ENCODE data around the gene KLHL29. TPM values are rescaled to one million over a fixed set of nuclear protein-coding genes. Genes with fewer than 3 reads are reported as not detected.

The KLHL29 gene
- total and polyA plus RNA-seq, 4 donors, result 0.29 to 2.3 (median 0.68) TPM

GRCh38 chr2:23588508-23589201 lies 203.7 kb downstream of the KLHL29 start:
- no peaks in the 10 kb centered on the region for H3K36me3 ChIP-seq (ENCODE audit: control insufficient read depth in 4 of 4, insufficient read depth in 3 of 4, low read depth in 1 of 4, low read length in 3 of 4)
- no peak for TF ChIP-seq EGR1 (IDR thresholded peaks at IDR 0.05; ENCODE audit: low read depth in 2 of 2)
- TF ChIP-seq SP1 (IDR thresholded peaks at IDR 0.05), result no peak
- TF ChIP-seq YY1 (IDR thresholded peaks at IDR 0.05), result no peak
- no peak for TF ChIP-seq ATF3 (IDR thresholded peaks at IDR 0.05)
- no peak for TF ChIP-seq HNF4G (IDR thresholded peaks at IDR 0.05)
- no peak for TF ChIP-seq CTCF (IDR thresholded peaks at IDR 0.05; ENCODE audit: low read depth, low read length, missing input control)
- TF ChIP-seq GABPA (IDR thresholded peaks at IDR 0.05 in 1 of 2, conservative IDR thresholded peaks at IDR 0.05 in 1 of 2), result no peak
- no peak for TF ChIP-seq MAX (IDR thresholded peaks at IDR 0.05)
- TF ChIP-seq TAF1 (conservative IDR thresholded peaks at IDR 0.05), result no peak
- TF ChIP-seq NR2F2 (IDR thresholded peaks at IDR 0.05), result no peak
- TF ChIP-seq RAD21 (IDR thresholded peaks at IDR 0.05), result no peak
- H3K4me1 ChIP-seq (ENCODE audit: control insufficient read depth in 4 of 4, insufficient read depth in 4 of 4, low read length in 3 of 4), result no peaks in the 10 kb centered on the region
- no peaks in the 10 kb centered on the region for H3K9me3 ChIP-seq (ENCODE audit: control insufficient read depth in 4 of 4, low read length in 3 of 4)
- H3K9ac ChIP-seq (ENCODE audit: low read depth in 1 of 2, low read length in 2 of 2), result no peak overlapping the region
- no peak overlapping the region for H3K27ac ChIP-seq (ENCODE audit: low read depth in 1 of 2, low read length in 2 of 2)
- no peak overlapping the region for H3K4me3 ChIP-seq (ENCODE audit: low read depth in 1 of 3, low read length in 3 of 3)
- DNase-seq (ENCODE audit: low spot score), result no peak
- no peaks in the 10 kb centered on the region for H3K27me3 ChIP-seq (ENCODE audit: control insufficient read depth in 4 of 4, insufficient read depth in 4 of 4, low read length in 3 of 4)
- 89% methylated on average over 18 of the region's 18 CpGs for WGBS

GRCh38 chr2:23589220-23589647 lies 204.3 kb downstream of the KLHL29 start:
- Histone ChIP-seq H3K4me3 (ENCODE audit: low read depth in 1 of 3, low read length in 3 of 3) (no peak overlapping the region), H3K4me1 (ENCODE audit: control insufficient read depth in 4 of 4, insufficient read depth in 4 of 4, low read length in 3 of 4) (no peaks in the 10 kb centered on the region), H3K9me3 (ENCODE audit: control insufficient read depth in 4 of 4, low read length in 3 of 4) (no peaks in the 10 kb centered on the region), H3K9ac (ENCODE audit: low read depth in 1 of 2, low read length in 2 of 2) (no peak overlapping the region), H3K27me3 (ENCODE audit: control insufficient read depth in 4 of 4, insufficient read depth in 4 of 4, low read length in 3 of 4) (no peaks in the 10 kb centered on the region), H3K27ac (ENCODE audit: low read depth in 1 of 2, low read length in 2 of 2) (no peak overlapping the region), H3K36me3 (ENCODE audit: control insufficient read depth in 4 of 4, insufficient read depth in 3 of 4, low read depth in 1 of 4, low read length in 3 of 4) (no peaks in the 10 kb centered on the region)
- WGBS, result 91% methylated on average over 9 of the region's 9 CpGs
- no peak for DNase-seq (ENCODE audit: low spot score)
- no peak for TF ChIP-seq HNF4A (conservative IDR thresholded peaks at IDR 0.05)
- TF ChIP-seq TAF1 (conservative IDR thresholded peaks at IDR 0.05), result no peak
- no peak for TF ChIP-seq MAX (IDR thresholded peaks at IDR 0.05)
- no peak for TF ChIP-seq RXRA (IDR thresholded peaks at IDR 0.05)
- no peak for TF ChIP-seq FOXA1 (IDR thresholded peaks at IDR 0.05)
- no peak for TF ChIP-seq FOXA2 (IDR thresholded peaks at IDR 0.05)
- TF ChIP-seq GABPA (IDR thresholded peaks at IDR 0.05 in 1 of 2, conservative IDR thresholded peaks at IDR 0.05 in 1 of 2), result no peak
- TF ChIP-seq RAD21 (IDR thresholded peaks at IDR 0.05), result no peak
- no peak for TF ChIP-seq SP1 (IDR thresholded peaks at IDR 0.05)
- no peak for TF ChIP-seq EGR1 (IDR thresholded peaks at IDR 0.05; ENCODE audit: low read depth in 2 of 2)
- no peak for TF ChIP-seq ATF3 (IDR thresholded peaks at IDR 0.05)

- Histone ChIP-seq H3K4me3 (ENCODE audit: low read depth in 1 of 3, low read length in 3 of 3) (no peak overlapping the region), H3K4me1 (ENCODE audit: control insufficient read depth in 4 of 4, insufficient read depth in 4 of 4, low read length in 3 of 4) (no peaks in the 10 kb centered on the region), H3K27me3 (ENCODE audit: control insufficient read depth in 4 of 4, insufficient read depth in 4 of 4, low read length in 3 of 4) (no peaks in the 10 kb centered on the region), H3K9ac (ENCODE audit: low read depth in 1 of 2, low read length in 2 of 2) (no peak overlapping the region), H3K36me3 (ENCODE audit: control insufficient read depth in 4 of 4, insufficient read depth in 3 of 4, low read depth in 1 of 4, low read length in 3 of 4) (no peaks in the 10 kb centered on the region), H3K27ac (ENCODE audit: low read depth in 1 of 2, low read length in 2 of 2) (no peak overlapping the region), H3K9me3 (ENCODE audit: control insufficient read depth in 4 of 4, low read length in 3 of 4) (no peaks in the 10 kb centered on the region)
- TF ChIP-seq NR2F2 (IDR thresholded peaks at IDR 0.05) (no peak), MAX (IDR thresholded peaks at IDR 0.05) (no peak), RAD21 (IDR thresholded peaks at IDR 0.05) (no peak), RXRA (IDR thresholded peaks at IDR 0.05) (no peak), JUND (IDR thresholded peaks at IDR 0.05) (no peak), FOXA2 (IDR thresholded peaks at IDR 0.05) (no peak)
- no peak for DNase-seq (ENCODE audit: low spot score)
- WGBS, result 80% methylated on average over 2 of the region's 2 CpGs
These were observed 204.8 kb downstream of the KLHL29 start for GRCh38 chr2:23589739-23590138.

Measured in liver (tissue), 9 donors.